GM12878 (cell line): Measurements from ENCODE around the gene UBR3. TPM values are rescaled to one million over a fixed set of nuclear protein-coding genes. Genes with fewer than 3 reads are reported as not detected.

Experiments used
- ATAC-seq: fragments of 200-7000 bp; cut with Tn5 transposase; 3 replicates; pipeline ENCODE4 v1.9.1; 2020; ENCODE audit warnings: mild to moderate bottlenecking, moderate library complexity
- BruUV-seq: library from RNA; stranded (reverse); fragments of 400-500 nt; replicated peaks from 2 replicates; lab custom pipeline; 2021; lab: Mats Ljungman, UMichigan
- CTCF ChIA-PET: fragments of 300-600 bp; sonication (Branson Sonifier 250); formaldehyde crosslinking; extraction: SDS; loops from one replicate; lab custom pipeline; 2021; ENCODE audit warnings: inconsistent platforms; lab: Yijun Ruan, JAX
- POLR2A ChIA-PET: fragments of 350-600 bp; formaldehyde crosslinking; extraction: SDS; loops from one replicate; lab custom pipeline; 2021; ENCODE audit warnings: inconsistent platforms; lab: Charles Lee
- RAD21 ChIA-PET: fragments of 300-600 bp; sonication (Branson Sonifier 250); formaldehyde crosslinking; loops from one replicate; lab custom pipeline; 2023; ENCODE audit warnings: antibody characterized with exemption; ENCODE audit not compliant: unreplicated experiment; lab: Charles Lee
- SMC1A ChIA-PET: fragments of 300-600 bp; sonication (Branson Sonifier 250); formaldehyde crosslinking; loops from one replicate; lab custom pipeline; 2023; ENCODE audit not compliant: unreplicated experiment, uncharacterized antibody; lab: Charles Lee
- DNase-seq: peaks from one replicate; pipeline ENCODE4 v3.0.0-alpha.2; 2011; ENCODE audit warnings: low read depth, low spot score
- FAIRE-seq: peaks from 3 replicates; lab custom pipeline; 2011; peaks lifted over from hg19 to GRCh38; lab: Jason Lieb, UNC
- H2AFZ ChIP-seq: 2 replicates; pipeline ENCODE4 v1.6.0; 2011; ENCODE audit warnings: low read depth, low read length, control low read depth; ENCODE audit not compliant: control insufficient read depth
- H3K27ac ChIP-seq: 2 replicates; pipeline ENCODE4 v1.5.1; 2011; ENCODE audit warnings: control low read depth; ENCODE audit not compliant: control insufficient read depth, insufficient read depth
- H3K27me3 ChIP-seq, 2 experiments: replicated peaks in 1 of 2; 2 replicates each; pipeline versions ENCODE4 v1.6.0 to v1.6.1; 2011; ENCODE audit warnings: low read length in 1 of 2; ENCODE audit not compliant: control insufficient read depth in 2 of 2, insufficient read depth in 2 of 2
- H3K36me3 ChIP-seq, 2 experiments: 2 replicates each; pipeline ENCODE4 v1.5.1; 2011; ENCODE audit warnings: low read length in 1 of 2; ENCODE audit not compliant: control insufficient read depth in 2 of 2, insufficient read depth in 2 of 2
- H3K4me1 ChIP-seq: 2 replicates; pipeline ENCODE4 v1.6.1; 2011; ENCODE audit warnings: mild to moderate bottlenecking, low read length, moderate library complexity, mixed read lengths; ENCODE audit not compliant: control insufficient read depth, insufficient read depth
- H3K4me2 ChIP-seq: 2 replicates; pipeline ENCODE4 v1.6.0; 2011; ENCODE audit warnings: control low read depth; ENCODE audit not compliant: control insufficient read depth, insufficient read depth
- H3K4me3 ChIP-seq: fragments of 200-600 bp; sonication (generic); 2 replicates; pipeline ENCODE4 v1.5.1; 2016
- H3K79me2 ChIP-seq: 2 replicates; pipeline ENCODE4 v1.6.0; 2011; ENCODE audit warnings: low read length; ENCODE audit not compliant: control insufficient read depth, insufficient read depth
- H3K9ac ChIP-seq: 2 replicates; pipeline ENCODE4 v1.8.0; 2011; ENCODE audit warnings: low read length, control low read depth, mixed read lengths; ENCODE audit not compliant: control insufficient read depth, insufficient read depth
- H3K9me3 ChIP-seq: replicated peaks from 3 replicates; pipeline ENCODE4 v1.5.1; 2011; ENCODE audit warnings: mild to moderate bottlenecking, low read length; ENCODE audit not compliant: control insufficient read depth, insufficient read depth
- H4K20me1 ChIP-seq: 2 replicates; pipeline ENCODE4 v1.6.0; 2011; ENCODE audit not compliant: control insufficient read depth, insufficient read depth
- BMI1 ChIP-seq: fragments of 450-650 bp; IDR thresholded peaks from 2 replicates; pipeline ENCODE4 v1.6.1; 2016; ENCODE audit warnings: mild to moderate bottlenecking, moderate library complexity, borderline replicate concordance
- CHD4 ChIP-seq: fragments of 200-600 bp; sonication (generic); IDR thresholded peaks from 2 replicates; pipeline ENCODE4 v1.6.1; 2016; ENCODE audit warnings: mild to moderate bottlenecking
- JUNB ChIP-seq: IDR thresholded peaks from 2 replicates; pipeline ENCODE4 v1.6.1; 2016; ENCODE audit warnings: antibody characterized with exemption, mild to moderate bottlenecking
- KDM1A ChIP-seq: fragments of 200-600 bp; sonication (generic); IDR thresholded peaks from 2 replicates; pipeline ENCODE4 v1.6.1; 2016; ENCODE audit warnings: borderline replicate concordance
- MYB ChIP-seq: fragments of 150-350 bp; IDR thresholded peaks from 2 replicates; pipeline ENCODE4 v1.6.1; 2014; ENCODE audit warnings: mild to moderate bottlenecking, low read depth, low read length, borderline replicate concordance
- NFYA ChIP-seq: IDR thresholded peaks from 2 replicates; pipeline ENCODE4 v1.6.1; 2011; ENCODE audit warnings: low read depth, mild to moderate bottlenecking, low read length, improper control_type of control experiment, borderline replicate concordance
- NR2C1 ChIP-seq: fragments of 450-650 bp; IDR thresholded peaks from 2 replicates; pipeline ENCODE4 v1.6.1; 2017; ENCODE audit warnings: antibody characterized with exemption, mild to moderate bottlenecking, moderate library complexity
- PKNOX1 ChIP-seq: fragments of 450-650 bp; IDR thresholded peaks from 2 replicates; pipeline ENCODE4 v1.6.1; 2016; ENCODE audit warnings: mild to moderate bottlenecking
- RAD51 ChIP-seq: fragments of 450-650 bp; IDR thresholded peaks from 2 replicates; pipeline ENCODE4 v1.6.1; 2016; ENCODE audit warnings: moderate library complexity, mild to moderate bottlenecking, inconsistent platforms
- SKIL ChIP-seq: fragments of 450-650 bp; IDR thresholded peaks from 2 replicates; pipeline ENCODE4 v1.6.1; 2017; ENCODE audit warnings: mild to moderate bottlenecking, low read depth, inconsistent platforms; ENCODE audit not compliant: poor library complexity, severe bottlenecking
- SMAD1 ChIP-seq: fragments of 450-650 bp; IDR thresholded peaks from 2 replicates; pipeline ENCODE4 v1.6.1; 2018; ENCODE audit warnings: mild to moderate bottlenecking, low read depth; ENCODE audit not compliant: partially characterized antibody
- SPI1 ChIP-seq: IDR thresholded peaks from 2 replicates; pipeline ENCODE4 v1.6.1; 2011; ENCODE audit warnings: low read depth, mild to moderate bottlenecking, low read length, moderate library complexity, borderline replicate concordance; ENCODE audit not compliant: insufficient read depth
- YY1 ChIP-seq: IDR thresholded peaks from 2 replicates; pipeline ENCODE4 v1.6.1; 2011; ENCODE audit warnings: low read depth, mild to moderate bottlenecking, low read length
- ZBED1 ChIP-seq: IDR thresholded peaks from 2 replicates; pipeline ENCODE4 v1.6.1; 2016; ENCODE audit warnings: borderline replicate concordance
- ZNF207 ChIP-seq: fragments of 450-650 bp; IDR thresholded peaks from 2 replicates; pipeline ENCODE4 v1.6.1; 2014; ENCODE audit warnings: antibody characterized with exemption, mild to moderate bottlenecking, borderline replicate concordance
- WGBS: methylation state at CpG from one replicate; pipeline ENCODE4 v1.1.6; 2016; ENCODE audit warnings: low lambda C conversion rate; ENCODE audit not compliant: insufficient replicate concordance, insufficient coverage; ENCODE audit errors: missing lambda C conversion rate; 5-methylcytosine and 5-hydroxymethylcytosine counted together
- in situ Hi-C: fragments of 300-500 bp; cut with MboI; formaldehyde crosslinking; loops from 9 replicates; pipeline ENCODE4 v1.14.3; 2018; ENCODE audit warnings: mixed read lengths
- intact Hi-C: fragments of 100-400 bp; cut with micrococcal nuclease; formaldehyde crosslinking; loops from one replicate; pipeline ENCODE4 v1.14.2; 2022; ENCODE audit not compliant: unreplicated experiment
- polyA plus RNA-seq, 11 experiments: library from polyadenylated mRNA; depleted of rRNA in 4 of 11; unstranded in 6 of 11; stranded (reverse) in 5 of 11; fragments of >200 nt; fragmentation: Nextera tagmentation in 4 of 11; fragmentation: Illumina TruSeq in 1 of 11; extraction: Ambion mirVana in 4 of 11; extraction: Trizol in 1 of 11; gene quantifications; 1 replicate in 1 of 11; 2 replicates in 10 of 11; pipeline versions ENCODE4 v1.2.1 to v1.2.3, GENCODE V29; 2011 to 2016; ENCODE audit warnings: inconsistent platforms in 2 of 11, missing spikeins in 2 of 11, low read depth in 1 of 11
- total RNA-seq, 4 experiments: library from RNA; depleted of rRNA in 3 of 4; stranded (reverse); fragments of >200 nt in 3 of 4; fragmentation: Illumina TruSeq in 1 of 4; extraction: Trizol in 1 of 4; gene quantifications; 2 replicates each; pipeline versions ENCODE4 v1.2.1 to v1.2.3, GENCODE V29; 2013 to 2021
- TF ChIP-seq, protein P1 (sequence below): fragments of 450-650 bp; IDR thresholded peaks from 2 replicates; pipeline ENCODE4 v1.6.1; 2014; ENCODE audit warnings: mild to moderate bottlenecking
- TF ChIP-seq, protein P2 (sequence below): fragments of 450-650 bp; IDR thresholded peaks from 2 replicates; pipeline ENCODE4 v1.6.1; 2018; ENCODE audit warnings: mild to moderate bottlenecking, low read depth, moderate library complexity; ENCODE audit not compliant: partially characterized antibody

The UBR3 gene
- total and polyA plus RNA-seq, 10 of the 15 experiments (the other 5 are each of a cell fraction or from before 2014, with no cell fraction given), result 3.8 to 22.9 (median 11.2) TPM

GRCh38 chr2:169796441-169796840 lies 30.8 kb upstream of the UBR3 start (continued):
- TF ChIP-seq PKNOX1, result no peak
- no peak for TF ChIP-seq NR2C1
- no peak for TF ChIP-seq ZBED1
- TF ChIP-seq, protein P1, sequence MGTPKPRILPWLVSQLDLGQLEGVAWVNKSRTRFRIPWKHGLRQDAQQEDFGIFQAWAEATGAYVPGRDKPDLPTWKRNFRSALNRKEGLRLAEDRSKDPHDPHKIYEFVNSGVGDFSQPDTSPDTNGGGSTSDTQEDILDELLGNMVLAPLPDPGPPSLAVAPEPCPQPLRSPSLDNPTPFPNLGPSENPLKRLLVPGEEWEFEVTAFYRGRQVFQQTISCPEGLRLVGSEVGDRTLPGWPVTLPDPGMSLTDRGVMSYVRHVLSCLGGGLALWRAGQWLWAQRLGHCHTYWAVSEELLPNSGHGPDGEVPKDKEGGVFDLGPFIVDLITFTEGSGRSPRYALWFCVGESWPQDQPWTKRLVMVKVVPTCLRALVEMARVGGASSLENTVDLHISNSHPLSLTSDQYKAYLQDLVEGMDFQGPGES, result no peak

- SMC1A ChIA-PET, result interaction anchor here (0.6 kb wide), 1 partner anchor 53 kb away, joined by 3 read pairs; no protein-coding TSS in a partner anchor
- in situ Hi-C loops (no loop called here), intact Hi-C loops (loop anchor here (10.0 kb wide), 1 partner anchor 273 kb away; no protein-coding TSS in a partner anchor)
- H3K9me3 ChIP-seq, result no peaks in the 10 kb centered on the region; the same call in 2 of the 3 replicates
- CTCF ChIA-PET, result no interaction called here
- no peak overlapping the region for H3K4me2 ChIP-seq
- H3K4me3 ChIP-seq, result no peak overlapping the region
- 93% methylated on average over 5 of the region's 5 CpGs for WGBS
- no peaks in the 10 kb centered on the region; the same call in 1 of the 2 replicates for H3K4me1 ChIP-seq
- no peaks in the 10 kb centered on the region for H4K20me1 ChIP-seq
- DNase-seq (no peak), FAIRE-seq (no peak), ATAC-seq (no peak)
- H3K79me2 ChIP-seq, result peaks cover 31% of the 10 kb centered on the region
- no peaks in the 10 kb centered on the region for H3K27me3 ChIP-seq
- POLR2A ChIA-PET, result interaction anchor here (0.6 kb wide), 1 partner anchor 213 kb away, joined by 6 read pairs; no protein-coding TSS in a partner anchor
- no peak overlapping the region for H3K27ac ChIP-seq
- BruUV-seq, result no TSS peak
- H3K9ac ChIP-seq, result no peak overlapping the region
- peaks cover 0 to 4% of the 10 kb centered on the region in 2 experiments; a peak in 1 of 4 replicates for H3K36me3 ChIP-seq
- RAD21 ChIA-PET, result interaction anchor here (0.6 kb wide), 1 partner anchor 179 kb away, joined by 3 read pairs; no protein-coding TSS in a partner anchor
- H2AFZ ChIP-seq, result no peak overlapping the region
- TF ChIP-seq MYB, result no peak
- no peak for TF ChIP-seq KDM1A
- TF ChIP-seq CHD4, result no peak
- no peak for TF ChIP-seq RAD51
- TF ChIP-seq NFYA, result no peak
- TF ChIP-seq SMAD1, result no peak
- no peak for TF ChIP-seq JUNB
- TF ChIP-seq, protein P2, sequence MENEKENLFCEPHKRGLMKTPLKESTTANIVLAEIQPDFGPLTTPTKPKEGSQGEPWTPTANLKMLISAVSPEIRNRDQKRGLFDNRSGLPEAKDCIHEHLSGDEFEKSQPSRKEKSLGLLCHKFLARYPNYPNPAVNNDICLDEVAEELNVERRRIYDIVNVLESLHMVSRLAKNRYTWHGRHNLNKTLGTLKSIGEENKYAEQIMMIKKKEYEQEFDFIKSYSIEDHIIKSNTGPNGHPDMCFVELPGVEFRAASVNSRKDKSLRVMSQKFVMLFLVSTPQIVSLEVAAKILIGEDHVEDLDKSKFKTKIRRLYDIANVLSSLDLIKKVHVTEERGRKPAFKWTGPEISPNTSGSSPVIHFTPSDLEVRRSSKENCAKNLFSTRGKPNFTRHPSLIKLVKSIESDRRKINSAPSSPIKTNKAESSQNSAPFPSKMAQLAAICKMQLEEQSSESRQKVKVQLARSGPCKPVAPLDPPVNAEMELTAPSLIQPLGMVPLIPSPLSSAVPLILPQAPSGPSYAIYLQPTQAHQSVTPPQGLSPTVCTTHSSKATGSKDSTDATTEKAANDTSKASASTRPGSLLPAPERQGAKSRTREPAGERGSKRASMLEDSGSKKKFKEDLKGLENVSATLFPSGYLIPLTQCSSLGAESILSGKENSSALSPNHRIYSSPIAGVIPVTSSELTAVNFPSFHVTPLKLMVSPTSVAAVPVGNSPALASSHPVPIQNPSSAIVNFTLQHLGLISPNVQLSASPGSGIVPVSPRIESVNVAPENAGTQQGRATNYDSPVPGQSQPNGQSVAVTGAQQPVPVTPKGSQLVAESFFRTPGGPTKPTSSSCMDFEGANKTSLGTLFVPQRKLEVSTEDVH, result no peak
- TF ChIP-seq SKIL, result no peak
- TF ChIP-seq SPI1, result no peak
- no peak for TF ChIP-seq BMI1
- TF ChIP-seq YY1, result no peak
- TF ChIP-seq ZNF207, result no peak
Observed at GRCh38 chr2:169797601-169798000, 29.7 kb upstream of the UBR3 start.
